H1 (cell line): ENCODE results near the gene TOB1. TPM values are rescaled to one million over a fixed set of nuclear protein-coding genes. Genes with fewer than 3 reads are reported as not detected.
"Not testable (repeated sequence)": the region's sequence is repeated elsewhere in the genome, so short reads cannot be mapped to it uniquely, and the experiment has no call there.

Experiments used
- CTCF ChIA-PET: fragments of 300-600 bp; sonication (Branson Sonifier 250); formaldehyde crosslinking; loops from one replicate; lab custom pipeline; 2021; ENCODE audit not compliant: partially characterized antibody; lab: Charles Lee
- POLR2A ChIA-PET: fragments of 300-600 bp; sonication (Branson Sonifier 250); formaldehyde crosslinking; loops from one replicate; lab custom pipeline; 2021; ENCODE audit warnings: inconsistent platforms; ENCODE audit not compliant: partially characterized antibody; lab: Charles Lee
- DNase-seq, 2 experiments: peaks; one replicate each; pipeline versions ENCODE4 v3.0.0 to v3.0.0-alpha.2; 2010 to 2022; ENCODE audit warnings: low spot score in 2 of 2, low read depth in 1 of 2, mixed read lengths in 1 of 2
- FAIRE-seq: peaks from 2 replicates; lab custom pipeline; 2011; peaks lifted over from hg19 to GRCh38; lab: Jason Lieb, UNC
- H2AFZ ChIP-seq: 2 replicates; pipeline ENCODE4 v1.8.1; 2012; ENCODE audit warnings: low read length, inconsistent platforms
- H2AK5ac ChIP-seq: 2 replicates; pipeline ENCODE4 v1.6.1; 2013; ENCODE audit warnings: low read depth, low read length
- H2BK120ac ChIP-seq: replicated peaks from 2 replicates; pipeline ENCODE3; 2013; ENCODE audit warnings: low read depth, low read length, inconsistent platforms
- H2BK12ac ChIP-seq: 2 replicates; pipeline ENCODE4 v1.6.1; 2013; ENCODE audit warnings: low read depth, low read length
- H2BK15ac ChIP-seq: 2 replicates; pipeline ENCODE4 v1.6.1; 2013; ENCODE audit warnings: low read length
- H2BK20ac ChIP-seq: 2 replicates; pipeline ENCODE4 v1.6.1; 2013; ENCODE audit warnings: low read length
- H2BK5ac ChIP-seq: 2 replicates; pipeline ENCODE4 v1.6.1; 2013; ENCODE audit warnings: low read depth, low read length
- H3K14ac ChIP-seq: 2 replicates; pipeline ENCODE4 v1.6.1; 2013; ENCODE audit warnings: inconsistent platforms; ENCODE audit not compliant: insufficient read length
- H3K18ac ChIP-seq: 2 replicates; pipeline ENCODE4 v1.6.1; 2013; ENCODE audit warnings: low read length; ENCODE audit errors: extremely low read depth
- H3K23ac ChIP-seq: 2 replicates; pipeline ENCODE4 v1.6.1; 2013; ENCODE audit warnings: inconsistent platforms; ENCODE audit not compliant: insufficient read length
- H3K23me2 ChIP-seq: 2 replicates; pipeline ENCODE4 v1.6.1; 2013; ENCODE audit warnings: low read depth, low read length
- H3K27ac ChIP-seq: 2 replicates; pipeline ENCODE4 v1.6.1; 2011; ENCODE audit warnings: low read depth, low read length, inconsistent platforms
- H3K27me3 ChIP-seq, 4 experiments: replicated peaks in 1 of 4; 1 replicate in 1 of 4; 2 replicates in 3 of 4; pipeline versions ENCODE4 v1.6.1 to v1.8.1; 2011 to 2013; ENCODE audit warnings: low read length in 3 of 4, mild to moderate bottlenecking in 3 of 4, inconsistent platforms in 2 of 4, mixed read lengths in 2 of 4, moderate library complexity in 1 of 4; ENCODE audit not compliant: control insufficient read depth in 3 of 4, insufficient read depth in 3 of 4; ENCODE audit errors: extremely low read depth in 1 of 4
- H3K36me3 ChIP-seq, 4 experiments: 2 replicates each; pipeline versions ENCODE4 v1.6.1 to v1.8.1; 2011 to 2013; ENCODE audit warnings: mild to moderate bottlenecking in 4 of 4, low read length in 3 of 4, moderate library complexity in 2 of 4, control low read depth in 1 of 4, inconsistent platforms in 1 of 4; ENCODE audit not compliant: insufficient read depth in 4 of 4, control insufficient read depth in 2 of 4
- H3K4ac ChIP-seq: replicated peaks from 2 replicates; pipeline ENCODE3; 2013; ENCODE audit warnings: low read length, low read depth, mixed read lengths, inconsistent platforms; ENCODE audit not compliant: insufficient read length
- H3K4me1 ChIP-seq, 4 experiments: replicated peaks in 1 of 4; 1 replicate in 1 of 4; 2 replicates in 3 of 4; pipeline versions ENCODE4 v1.6.1 to v1.8.1; 2011 to 2013; ENCODE audit warnings: low read length in 3 of 4, inconsistent platforms in 2 of 4, mixed read lengths in 1 of 4; ENCODE audit not compliant: insufficient read depth in 4 of 4, control insufficient read depth in 3 of 4
- H3K4me2 ChIP-seq, 2 experiments: 2 replicates each; pipeline versions ENCODE4 v1.6.1 to v1.8.1; 2011 to 2013; ENCODE audit warnings: low read depth in 2 of 2, low read length in 2 of 2, control low read depth in 1 of 2, inconsistent platforms in 1 of 2, mild to moderate bottlenecking in 1 of 2; ENCODE audit not compliant: insufficient read depth in 1 of 2
- H3K4me3 ChIP-seq, 4 experiments: fragments of 200-600, 300-600 bp in 1 of 4; sonication (generic), shearing (Covaris generic), sonication (Bioruptor Twin) in 1 of 4; 2 replicates each; pipeline versions ENCODE4 v1.5.1 to v1.8.1; 2011 to 2016; ENCODE audit warnings: low read length in 4 of 4, low read depth in 3 of 4, control low read depth in 2 of 4, inconsistent platforms in 2 of 4, mild to moderate bottlenecking in 2 of 4, mixed read lengths in 1 of 4, moderate library complexity in 1 of 4; ENCODE audit not compliant: insufficient read depth in 2 of 4; ENCODE audit errors: extremely low read depth in 1 of 4
- H3K56ac ChIP-seq: replicated peaks from 2 replicates; pipeline ENCODE3; 2013; ENCODE audit warnings: low read depth, mild to moderate bottlenecking, mixed read lengths, low read length, inconsistent platforms; ENCODE audit not compliant: insufficient read length
- H3K79me1 ChIP-seq: 2 replicates; pipeline ENCODE4 v1.6.1; 2013; ENCODE audit warnings: low read depth, low read length, control low read depth
- H3K79me2 ChIP-seq, 2 experiments: 2 replicates each; pipeline versions ENCODE4 v1.6.1 to v1.8.1; 2012 to 2013; ENCODE audit warnings: low read length in 2 of 2, mild to moderate bottlenecking in 2 of 2, inconsistent platforms in 1 of 2; ENCODE audit not compliant: insufficient read depth in 2 of 2, control insufficient read depth in 1 of 2
- H3K9ac ChIP-seq, 4 experiments: replicated peaks in 1 of 4; 1 replicate in 1 of 4; 2 replicates in 3 of 4; pipeline versions ENCODE4 v1.6.1 to v1.8.1; 2011 to 2013; ENCODE audit warnings: low read depth in 3 of 4, low read length in 3 of 4, control low read depth in 2 of 4, mild to moderate bottlenecking in 2 of 4, moderate library complexity in 2 of 4, inconsistent platforms in 1 of 4; ENCODE audit errors: extremely low read depth in 1 of 4
- H3K9me3 ChIP-seq, 2 experiments: 2 replicates each; pipeline versions ENCODE4 v1.6.1 to v1.8.1; 2012 to 2013; ENCODE audit warnings: mild to moderate bottlenecking in 2 of 2, moderate library complexity in 2 of 2, control low read depth in 1 of 2, inconsistent platforms in 1 of 2, low read depth in 1 of 2, low read length in 1 of 2, mixed read lengths in 1 of 2; ENCODE audit not compliant: insufficient read depth in 2 of 2
- H4K20me1 ChIP-seq, 2 experiments: replicated peaks in 1 of 2; 2 replicates each; pipeline versions ENCODE3 to v1.8.1; 2011 to 2013; ENCODE audit warnings: inconsistent platforms in 2 of 2, low read length in 2 of 2, mild to moderate bottlenecking in 1 of 2; ENCODE audit not compliant: insufficient read depth in 2 of 2, control insufficient read depth in 1 of 2
- H4K5ac ChIP-seq: 2 replicates; pipeline ENCODE4 v1.6.1; 2013; ENCODE audit warnings: low read length, low read depth, mixed read lengths, inconsistent platforms; ENCODE audit not compliant: insufficient read length
- H4K8ac ChIP-seq: 2 replicates; pipeline ENCODE4 v1.8.0; 2013; ENCODE audit warnings: mild to moderate bottlenecking, moderate library complexity, low read length, inconsistent platforms; ENCODE audit not compliant: insufficient read depth; ENCODE audit errors: extremely low read depth
- H4K91ac ChIP-seq: replicated peaks from 2 replicates; pipeline ENCODE3; 2013; ENCODE audit warnings: low read length, mixed read lengths, inconsistent platforms; ENCODE audit not compliant: insufficient read length
- WGBS, 2 experiments: shearing (Covaris generic) in 1 of 2; methylation state at CpG; one replicate each; pipeline versions ENCODE4 v1.1.6 to v1.1.7; 2013 to 2015; ENCODE audit warnings: low lambda C conversion rate in 2 of 2, mixed read lengths in 2 of 2, inconsistent platforms in 1 of 2, low coverage in 1 of 2, missing lambda C conversion rate in 1 of 2; ENCODE audit not compliant: insufficient replicate concordance in 2 of 2, insufficient coverage in 1 of 2, insufficient read length in 1 of 2; ENCODE audit errors: extremely low coverage in 1 of 2, missing lambda C conversion rate in 1 of 2; 5-methylcytosine and 5-hydroxymethylcytosine counted together
- polyA plus RNA-seq, 7 experiments: library from polyadenylated mRNA; depleted of rRNA in 3 of 7; stranded (reverse) in 5 of 7; unstranded in 2 of 7; fragments of >200 nt in 5 of 7; fragments of 200-250 nt in 2 of 7; gene quantifications; 1 replicate in 5 of 7; 2 replicates in 1 of 7; 4 replicates in 1 of 7; pipeline versions ENCODE4 v1.2.1 to v1.2.3, GENCODE V29; 2011 to 2013; ENCODE audit warnings: missing spikeins in 2 of 7, mixed read lengths in 2 of 7
- total RNA-seq: library from RNA; stranded (reverse); fragmentation: NEBNext Ultra II Directional; extraction: Animal tissue kit (Norgen Biotek cat#: 25700); gene quantifications from 2 replicates; pipeline ENCODE4 v1.2.1, GENCODE V29; 2021
- TF ChIP-seq, protein P1 (sequence below), 3 experiments: IDR thresholded peaks; 1 replicate in 2 of 3; 2 replicates in 1 of 3; pipeline versions ENCODE4 v1.5.1 to v1.6.1; 2011; ENCODE audit warnings: low read length in 3 of 3, mild to moderate bottlenecking in 3 of 3, inconsistent platforms in 2 of 3, low read depth in 1 of 3, moderate library complexity in 1 of 3; ENCODE audit not compliant: insufficient read depth in 1 of 3; ENCODE audit errors: control extremely low read depth in 1 of 3

Gene TOB1
- total and polyA plus RNA-seq, 2 of the 8 experiments (the other 6 are each of a cell fraction or from before 2014, with no cell fraction given): 14.4 to 20.8 TPM

DNA sequence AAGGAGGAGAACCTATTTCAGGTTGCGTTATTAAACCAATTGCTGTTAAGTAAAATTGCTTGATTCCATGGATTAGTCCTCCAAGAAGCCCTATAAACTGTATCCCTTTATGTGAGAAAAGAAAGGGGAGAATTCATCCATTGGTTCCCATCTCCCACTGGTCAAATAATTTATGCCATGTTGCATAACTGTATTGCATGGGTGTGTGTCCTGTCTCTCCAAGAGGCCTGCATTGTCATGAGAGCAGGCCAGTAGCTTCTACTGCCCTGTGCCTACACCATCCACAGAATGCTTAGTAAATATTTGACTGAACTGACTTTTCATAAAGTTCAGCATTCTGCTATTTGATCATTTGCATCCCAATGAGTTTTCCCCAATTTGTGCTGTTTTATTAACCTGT lies 11.7 kb upstream of the TOB1 start (continued):
- TF ChIP-seq, protein P1, sequence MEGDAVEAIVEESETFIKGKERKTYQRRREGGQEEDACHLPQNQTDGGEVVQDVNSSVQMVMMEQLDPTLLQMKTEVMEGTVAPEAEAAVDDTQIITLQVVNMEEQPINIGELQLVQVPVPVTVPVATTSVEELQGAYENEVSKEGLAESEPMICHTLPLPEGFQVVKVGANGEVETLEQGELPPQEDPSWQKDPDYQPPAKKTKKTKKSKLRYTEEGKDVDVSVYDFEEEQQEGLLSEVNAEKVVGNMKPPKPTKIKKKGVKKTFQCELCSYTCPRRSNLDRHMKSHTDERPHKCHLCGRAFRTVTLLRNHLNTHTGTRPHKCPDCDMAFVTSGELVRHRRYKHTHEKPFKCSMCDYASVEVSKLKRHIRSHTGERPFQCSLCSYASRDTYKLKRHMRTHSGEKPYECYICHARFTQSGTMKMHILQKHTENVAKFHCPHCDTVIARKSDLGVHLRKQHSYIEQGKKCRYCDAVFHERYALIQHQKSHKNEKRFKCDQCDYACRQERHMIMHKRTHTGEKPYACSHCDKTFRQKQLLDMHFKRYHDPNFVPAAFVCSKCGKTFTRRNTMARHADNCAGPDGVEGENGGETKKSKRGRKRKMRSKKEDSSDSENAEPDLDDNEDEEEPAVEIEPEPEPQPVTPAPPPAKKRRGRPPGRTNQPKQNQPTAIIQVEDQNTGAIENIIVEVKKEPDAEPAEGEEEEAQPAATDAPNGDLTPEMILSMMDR (IDR thresholded peaks at IDR 0.05; ENCODE audit: control extremely low read depth in 1 of 3, insufficient read depth in 1 of 3, low read depth in 1 of 3, low read length in 3 of 3): no peak

DNA sequence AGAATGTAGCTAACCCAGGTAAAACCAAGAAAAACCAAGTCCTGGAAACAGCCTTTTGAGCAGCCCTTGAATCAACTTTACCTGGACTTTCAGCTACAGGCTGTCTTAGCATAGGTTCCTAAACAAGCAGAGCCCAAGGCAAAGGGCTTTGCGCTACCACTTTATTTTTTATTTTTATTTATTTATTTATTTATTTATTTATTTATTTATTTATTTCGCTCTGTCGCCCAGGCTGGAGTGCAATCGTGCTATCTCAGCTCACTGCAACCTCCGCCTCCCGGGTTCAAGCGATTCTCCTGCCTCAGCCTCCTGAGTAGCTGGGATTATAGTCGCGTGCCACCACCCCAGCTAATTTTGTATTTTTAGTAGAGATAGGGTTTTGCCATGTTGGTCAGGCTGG lies 10.9 kb upstream of the TOB1 start:
- not testable (repeated sequence) for H3K79me2 ChIP-seq, H3K27ac ChIP-seq, H2BK15ac ChIP-seq, H4K20me1 ChIP-seq, H3K4me3 ChIP-seq, H2BK20ac ChIP-seq, H4K5ac ChIP-seq, H3K4me2 ChIP-seq, H4K8ac ChIP-seq, H3K23ac ChIP-seq, H3K27me3 ChIP-seq, H3K9ac ChIP-seq, FAIRE-seq, H3K9me3 ChIP-seq, H3K23me2 ChIP-seq, H2BK12ac ChIP-seq, H4K91ac ChIP-seq, H3K56ac ChIP-seq, H3K4ac ChIP-seq, H3K4me1 ChIP-seq, H3K36me3 ChIP-seq, H2AFZ ChIP-seq, H2BK5ac ChIP-seq, H3K14ac ChIP-seq, H2BK120ac ChIP-seq, H3K18ac ChIP-seq, DNase-seq, H2AK5ac ChIP-seq, H3K79me1 ChIP-seq
- ChIA-PET CTCF (interaction anchor here (0.8 kb wide), 1 partner anchor 13 kb away, joined by 6 read pairs; no protein-coding TSS in a partner anchor), POLR2A (interaction anchor here (6.3 kb wide), 1 partner anchor 11 kb away, joined by 51 read pairs; the partner anchor contains the start of gene TOB1)
- WGBS, 2 experiments: 93% methylated on average over 9 of the region's 9 CpGs; no CpG with 5 or more reads in 1 of the 2 experiments
